Breast epithelium (tissue), 4 donors: ENCODE measurements around the gene TANGO2. TPM values are rescaled to one million over a fixed set of nuclear protein-coding genes. Genes with fewer than 3 reads are reported as not detected.

Experiments used
- DNase-seq, 2 donors: peaks; one replicate each; pipeline ENCODE4 v3.0.0-alpha.2; 2019; ENCODE audit warnings: low spot score in 2 of 2
- H3K27ac ChIP-seq, 2 donors: fragments of 200-600 bp; sonication (generic) in 1 of 2; one replicate each; pipeline ENCODE4 v1.5.1; 2016 to 2019; ENCODE audit warnings: mild to moderate bottlenecking in 1 of 2
- H3K27me3 ChIP-seq, 2 donors: fragments of 200-600 bp; sonication (generic) in 1 of 2; one replicate each; pipeline versions ENCODE4 v1.5.1 to v1.6.0; 2017 to 2019; ENCODE audit warnings: control low read depth in 1 of 2, mild to moderate bottlenecking in 1 of 2
- H3K36me3 ChIP-seq: fragments of 200-600 bp; one replicate; pipeline ENCODE4 v1.5.1; 2019
- H3K4me1 ChIP-seq, 2 donors: fragments of 200-600 bp; sonication (generic); one replicate each; pipeline ENCODE4 v1.5.1; 2016 to 2019; ENCODE audit warnings: control low read depth in 1 of 2
- H3K4me3 ChIP-seq, 3 donors: fragments of 200-600 bp; sonication (generic); 1 replicate in 2 of 3; 2 replicates in 1 of 3; pipeline ENCODE4 v1.5.1; 2016 to 2019; ENCODE audit warnings: mild to moderate bottlenecking in 3 of 3, moderate library complexity in 2 of 3
- H3K9me3 ChIP-seq, 2 donors: fragments of 200-600 bp; sonication (generic) in 1 of 2; one replicate each; pipeline ENCODE4 v1.5.1; 2016 to 2019; ENCODE audit warnings: control low read depth in 1 of 2
- CTCF ChIP-seq, 3 donors: fragments of 450-650 bp; IDR thresholded peaks; one replicate each; pipeline ENCODE4 v1.5.1; 2016 to 2017; ENCODE audit warnings: antibody characterized with exemption in 3 of 3, mild to moderate bottlenecking in 3 of 3, moderate library complexity in 3 of 3
- POLR2A ChIP-seq: fragments of 450-650 bp; IDR thresholded peaks from one replicate; pipeline ENCODE4 v1.6.1; 2016; ENCODE audit warnings: antibody characterized with exemption, mild to moderate bottlenecking, moderate library complexity
- POLR2AphosphoS5 ChIP-seq, 3 donors: sonication (generic); formaldehyde crosslinking; IDR thresholded peaks; one replicate each; pipeline ENCODE4 v1.6.1; 2017; ENCODE audit warnings: antibody characterized with exemption in 3 of 3
- intact Hi-C: fragments of 100-400 bp; cut with DNase I; formaldehyde crosslinking; loops from one replicate; pipeline ENCODE4 v1.15.1; 2023; ENCODE audit warnings: low total_unique reads
- total RNA-seq, 3 donors: library from RNA; depleted of rRNA; stranded (reverse); fragments of >200 nt; gene quantifications; one replicate each; pipeline ENCODE4 v1.1.0, GENCODE V29; 2016

Gene TANGO2
- total RNA-seq, 3 donors from 2014 or later: 25.9 to 55.4 (median 33.4) TPM

- H3K4me1 ChIP-seq: no peaks in the 10 kb centered on the region
- H3K4me3 ChIP-seq: no peak overlapping the region
- H3K36me3 ChIP-seq: peaks cover 24% of the 10 kb centered on the region
- no peak overlapping the region for H3K27ac ChIP-seq
- intact Hi-C loops: no loop called here
- DNase-seq: no peak
- no peaks in the 10 kb centered on the region for H3K27me3 ChIP-seq
- TF ChIP-seq CTCF (IDR thresholded peaks at IDR 0.05): no peak
- TF ChIP-seq POLR2AphosphoS5 (IDR thresholded peaks at IDR 0.05): no peak
- TF ChIP-seq POLR2A: no peak
- no peaks in the 10 kb centered on the region for H3K9me3 ChIP-seq
These were observed 66.7 kb downstream of the TANGO2 start for GRCh38 chr22:20087319-20088262.

- Histone ChIP-seq H3K4me3 (no peak overlapping the region), H3K4me1 (no peaks in the 10 kb centered on the region), H3K36me3 (peaks cover 24% of the 10 kb centered on the region), H3K27ac (no peak overlapping the region), H3K27me3 (no peaks in the 10 kb centered on the region), H3K9me3 (no peaks in the 10 kb centered on the region)
- TF ChIP-seq POLR2AphosphoS5 (IDR thresholded peaks at IDR 0.05) (no peak), POLR2A (no peak), CTCF (IDR thresholded peaks at IDR 0.05) (no peak)
- no peak for DNase-seq
- intact Hi-C loops: no loop called here
These were observed 67.3 kb downstream of the TANGO2 start for GRCh38 chr22:20088263-20088648.

GRCh38 chr22:20089226-20089976 is 68.5 kb downstream of the TANGO2 start:
- intact Hi-C loops: no loop called here
- no peaks in the 10 kb centered on the region for H3K4me1 ChIP-seq
- DNase-seq: no peak
- no peaks in the 10 kb centered on the region for H3K27me3 ChIP-seq
- no peak for TF ChIP-seq POLR2A
- no peak for TF ChIP-seq CTCF (IDR thresholded peaks at IDR 0.05)
- no peak for TF ChIP-seq POLR2AphosphoS5 (IDR thresholded peaks at IDR 0.05)
- H3K9me3 ChIP-seq: no peaks in the 10 kb centered on the region
- H3K27ac ChIP-seq: no peak overlapping the region
- H3K4me3 ChIP-seq: no peak overlapping the region
- peaks cover 25% of the 10 kb centered on the region for H3K36me3 ChIP-seq

GRCh38 chr22:20089977-20090729 is 69.2 kb downstream of the TANGO2 start:
- intact Hi-C loops: no loop called here
- DNase-seq: no peak
- Histone ChIP-seq H3K36me3 (peaks cover 30% of the 10 kb centered on the region), H3K4me3 (no peak overlapping the region), H3K27ac (no peak overlapping the region), H3K27me3 (no peaks in the 10 kb centered on the region), H3K4me1 (no peaks in the 10 kb centered on the region), H3K9me3 (no peaks in the 10 kb centered on the region)
- TF ChIP-seq CTCF (IDR thresholded peaks at IDR 0.05) (no peak), POLR2A (no peak), POLR2AphosphoS5 (IDR thresholded peaks at IDR 0.05) (no peak)
